Stimulated activated memory B cell treated with anti-CD40 and anti-IgM and Interleukin-4, amounts not matched to agents 10 μg/mL and 1 μg/mL and 100 μg/mL, for 72 hours (primary cell): ENCODE data around the gene PROX2.

Source experiments
- ATAC-seq: fragments of 150-1000 bp; cut with Tn5 transposase; 2 replicates; pipeline ENCODE4 v1.10.0; 2021
- H3K27ac Mint-ChIP-seq: one replicate; pipeline ENCODE4 v1.8.0; 2022; ENCODE audit warnings: mild to moderate bottlenecking, mixed read lengths
- H3K27me3 Mint-ChIP-seq: one replicate; pipeline ENCODE4 v1.8.0; 2022; ENCODE audit warnings: mixed read lengths
- H3K36me3 Mint-ChIP-seq: one replicate; pipeline ENCODE4 v1.8.0; 2022; ENCODE audit warnings: mixed read lengths
- H3K4me1 Mint-ChIP-seq: one replicate; pipeline ENCODE4 v1.8.0; 2022; ENCODE audit warnings: mixed read lengths
- H3K4me3 Mint-ChIP-seq: one replicate; pipeline ENCODE4 v1.8.0; 2022; ENCODE audit warnings: mild to moderate bottlenecking, moderate library complexity, mixed read lengths
- H3K9me3 Mint-ChIP-seq: one replicate; pipeline ENCODE4 v1.8.0; 2022; ENCODE audit warnings: mixed read lengths

PROX2 gene

DNA sequence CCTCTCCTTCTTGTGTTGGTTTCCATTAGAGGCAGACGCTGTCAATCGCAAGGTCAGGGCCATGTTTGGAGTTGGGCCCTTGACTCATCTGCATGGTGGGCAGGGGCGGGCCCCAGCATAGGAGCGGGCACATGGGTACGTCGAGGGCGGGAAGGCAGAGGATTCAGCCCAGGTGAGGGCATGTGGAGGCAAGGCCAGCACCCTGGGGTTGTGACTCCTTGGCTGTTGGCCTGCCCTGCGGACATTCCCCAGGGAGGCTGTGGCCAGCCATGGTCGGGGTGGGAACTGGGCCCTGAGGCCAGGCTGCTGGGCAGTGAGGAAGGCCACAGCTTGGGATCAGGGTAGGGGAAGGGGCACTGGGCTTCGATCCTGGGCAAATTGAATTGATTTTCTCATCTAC, 36.9 kb upstream of the PROX2 start:
- no peak overlapping the region for H3K4me3 Mint-ChIP-seq
- H3K9me3 Mint-ChIP-seq, result no peaks in the 10 kb centered on the region
- ATAC-seq, result no peak
- peaks cover under 1% of the 10 kb centered on the region for H3K4me1 Mint-ChIP-seq
- H3K36me3 Mint-ChIP-seq, result no peaks in the 10 kb centered on the region
- H3K27ac Mint-ChIP-seq, result no peak overlapping the region
- H3K27me3 Mint-ChIP-seq, result no peaks in the 10 kb centered on the region

DNA sequence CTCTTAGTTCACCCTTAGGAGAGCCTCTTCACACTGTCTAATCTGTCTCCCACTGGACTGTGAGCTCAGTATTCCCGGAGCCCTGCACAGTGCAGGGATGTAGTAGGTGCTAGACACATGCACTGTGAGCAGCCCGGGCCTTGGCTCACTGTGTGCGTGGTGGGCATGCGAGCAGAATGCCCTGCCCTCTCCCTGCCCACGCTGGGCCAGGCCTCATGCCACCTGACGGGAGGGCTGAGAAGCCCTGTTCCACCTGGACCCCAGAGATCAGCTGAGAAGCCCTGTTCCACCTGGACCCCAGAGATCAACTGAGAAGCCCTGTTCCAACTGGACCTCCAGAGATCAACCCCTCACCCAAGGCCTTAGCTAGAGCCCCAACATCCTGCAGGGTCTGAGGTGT, 36.2 kb upstream of the PROX2 start:
- Mint-ChIP-seq H3K4me3 (no peak overlapping the region), H3K4me1 (peaks cover 8% of the 10 kb centered on the region), H3K9me3 (no peaks in the 10 kb centered on the region), H3K27ac (no peak overlapping the region), H3K36me3 (peaks cover 3% of the 10 kb centered on the region), H3K27me3 (no peaks in the 10 kb centered on the region)
- no peak for ATAC-seq

DNA sequence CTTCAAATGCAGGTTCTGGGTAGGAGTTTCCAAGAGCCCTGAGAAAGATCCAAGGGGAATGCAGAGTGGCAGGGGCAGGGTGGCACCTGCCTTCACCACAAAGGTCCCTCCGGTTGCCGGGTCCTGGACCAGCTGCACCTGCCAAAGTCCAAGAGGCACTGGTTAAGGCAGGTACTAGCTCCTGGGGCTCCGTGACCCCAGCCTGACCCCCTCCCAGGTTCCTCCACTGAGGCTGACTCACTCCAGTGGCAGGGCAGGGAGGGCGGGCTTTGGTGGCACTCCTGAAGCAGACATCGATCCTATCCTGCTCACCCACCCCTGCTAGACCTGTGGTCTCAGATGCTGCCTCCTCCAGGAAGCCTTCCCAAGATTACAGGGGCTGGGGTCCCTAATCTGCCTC, 35.8 kb upstream of the PROX2 start:
- no peak overlapping the region for H3K27ac Mint-ChIP-seq
- H3K4me3 Mint-ChIP-seq, result no peak overlapping the region
- H3K36me3 Mint-ChIP-seq, result peaks cover 6% of the 10 kb centered on the region
- ATAC-seq, result no peak
- peaks cover 11% of the 10 kb centered on the region for H3K4me1 Mint-ChIP-seq
- H3K27me3 Mint-ChIP-seq, result no peaks in the 10 kb centered on the region
- no peaks in the 10 kb centered on the region for H3K9me3 Mint-ChIP-seq

DNA sequence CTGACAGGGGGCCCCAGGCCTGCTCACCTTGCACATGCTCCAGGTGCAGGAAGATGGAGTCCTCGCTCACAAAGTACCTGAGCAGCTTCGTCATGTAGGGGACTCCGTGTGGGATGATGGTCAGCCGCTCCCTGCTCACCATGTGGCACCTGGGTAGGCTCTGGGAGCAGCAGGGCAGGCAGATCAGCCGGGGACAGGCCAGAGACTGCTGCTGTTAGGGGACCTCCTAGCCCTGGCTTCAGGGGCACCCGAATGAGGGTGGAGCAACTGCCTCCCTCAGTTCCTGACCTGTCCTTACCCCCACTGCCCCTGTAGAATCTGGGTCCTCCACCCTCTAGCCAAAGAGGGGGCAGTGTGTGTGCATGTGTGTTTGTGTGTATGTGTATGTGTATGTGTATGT, 35.3 kb upstream of the PROX2 start:
- no peak for ATAC-seq
- no peak overlapping the region for H3K27ac Mint-ChIP-seq
- H3K27me3 Mint-ChIP-seq, result no peaks in the 10 kb centered on the region
- no peaks in the 10 kb centered on the region for H3K9me3 Mint-ChIP-seq
- peaks cover 6% of the 10 kb centered on the region for H3K36me3 Mint-ChIP-seq
- no peak overlapping the region for H3K4me3 Mint-ChIP-seq
- H3K4me1 Mint-ChIP-seq, result peaks cover 11% of the 10 kb centered on the region

DNA sequence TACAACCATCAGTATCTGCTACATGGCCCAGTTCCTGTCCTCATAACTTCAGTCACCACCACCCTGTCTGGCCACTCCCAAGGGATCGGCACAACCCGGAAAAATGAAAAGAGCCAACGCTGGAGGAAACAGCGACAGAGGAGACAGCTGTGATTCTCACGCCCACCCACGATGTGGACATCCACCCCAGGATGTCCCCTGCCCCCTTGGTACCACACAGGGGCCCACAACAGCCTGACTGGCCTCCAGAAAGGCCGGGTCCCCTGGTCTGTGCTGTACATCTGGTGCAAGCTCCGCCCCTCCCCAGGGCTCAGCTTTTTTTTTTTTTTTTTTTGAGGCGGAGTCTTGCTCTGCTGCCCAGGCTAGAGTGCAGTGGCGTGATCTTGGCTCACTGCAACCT, 34.6 kb upstream of the PROX2 start:
- peaks cover 17% of the 10 kb centered on the region for H3K4me1 Mint-ChIP-seq
- H3K9me3 Mint-ChIP-seq, result no peaks in the 10 kb centered on the region
- peaks cover 6% of the 10 kb centered on the region for H3K36me3 Mint-ChIP-seq
- no peak overlapping the region for H3K4me3 Mint-ChIP-seq
- ATAC-seq, result no peak
- no peak overlapping the region for H3K27ac Mint-ChIP-seq
- H3K27me3 Mint-ChIP-seq, result no peaks in the 10 kb centered on the region

DNA sequence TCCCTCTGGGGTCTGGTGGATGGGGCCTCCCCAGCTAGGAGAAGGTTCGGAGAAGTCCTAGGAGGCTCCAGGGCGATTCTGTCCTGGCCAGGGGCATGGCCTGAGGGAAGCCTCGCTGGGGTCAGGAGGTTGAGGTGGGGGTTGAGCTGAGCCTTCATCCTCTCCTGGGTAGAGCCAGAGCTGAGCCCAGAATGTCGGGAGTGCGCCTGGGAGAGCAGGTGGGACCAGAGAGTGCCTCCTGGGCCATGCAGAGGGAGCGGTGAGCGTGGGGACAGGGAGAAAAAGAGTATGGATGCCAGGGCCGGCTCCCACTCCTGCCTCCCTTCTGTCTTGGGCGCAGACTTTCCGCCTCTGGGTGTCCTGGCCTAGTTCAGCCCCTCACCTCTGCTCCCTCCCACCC, 34.0 kb upstream of the PROX2 start:
- Mint-ChIP-seq H3K36me3 (peaks cover 6% of the 10 kb centered on the region), H3K9me3 (no peaks in the 10 kb centered on the region), H3K4me3 (no peak overlapping the region), H3K4me1 (peaks cover 23% of the 10 kb centered on the region), H3K27me3 (no peaks in the 10 kb centered on the region), H3K27ac (no peak overlapping the region)
- no peak for ATAC-seq

DNA sequence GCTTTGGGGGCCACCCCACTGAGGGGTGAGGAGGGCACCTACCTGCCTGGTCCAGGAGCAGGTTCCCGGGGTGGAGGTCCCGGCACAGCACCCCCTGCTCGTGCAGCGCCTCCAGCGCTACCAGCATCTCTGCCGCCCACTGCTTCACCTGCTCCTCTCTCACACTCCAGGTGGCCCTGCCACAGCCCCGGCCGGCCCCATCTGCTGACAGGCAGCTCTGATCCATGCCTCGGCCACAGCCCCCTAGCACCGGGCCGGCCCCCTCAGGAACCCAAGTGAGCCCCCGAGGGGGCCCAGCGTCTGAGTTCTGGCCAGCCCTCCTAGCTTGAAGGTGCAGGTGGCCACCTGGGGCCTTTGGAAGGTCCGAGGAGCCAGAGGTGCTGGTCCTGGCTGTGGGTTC, 33.6 kb upstream of the PROX2 start:
- Mint-ChIP-seq H3K4me1 (peaks cover 28% of the 10 kb centered on the region), H3K27me3 (no peaks in the 10 kb centered on the region), H3K4me3 (no peak overlapping the region), H3K36me3 (peaks cover 11% of the 10 kb centered on the region), H3K27ac (no peak overlapping the region), H3K9me3 (no peaks in the 10 kb centered on the region)
- ATAC-seq, result no peak

DNA sequence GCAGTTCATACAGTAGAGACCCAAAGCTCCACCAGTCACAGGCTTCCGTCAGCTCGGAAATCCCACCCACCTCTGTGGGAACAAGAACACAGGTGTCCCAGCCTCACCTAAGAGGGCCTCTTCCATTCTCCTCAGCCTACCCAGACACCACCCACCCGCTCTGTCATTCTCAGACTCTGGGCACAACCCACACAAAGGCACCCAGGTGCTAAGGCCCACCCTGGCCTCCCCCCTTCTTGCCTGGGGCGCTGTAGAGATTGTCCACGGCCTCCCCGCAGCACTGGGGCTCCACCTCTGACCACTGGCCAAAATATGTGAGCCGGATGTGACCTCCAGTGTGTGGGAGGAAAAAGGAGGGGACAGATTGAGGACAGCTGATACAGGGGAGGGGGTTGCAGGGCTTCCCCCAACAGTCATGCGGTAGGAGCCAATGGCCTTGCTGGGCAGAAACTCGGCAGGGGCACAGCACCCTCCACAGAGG, 33.0 kb upstream of the PROX2 start:
- Mint-ChIP-seq H3K4me1 (peaks cover 34% of the 10 kb centered on the region), H3K36me3 (peaks cover 15% of the 10 kb centered on the region), H3K9me3 (no peaks in the 10 kb centered on the region), H3K27ac (no peak overlapping the region), H3K4me3 (no peak overlapping the region), H3K27me3 (no peaks in the 10 kb centered on the region)
- ATAC-seq, result no peak

DNA sequence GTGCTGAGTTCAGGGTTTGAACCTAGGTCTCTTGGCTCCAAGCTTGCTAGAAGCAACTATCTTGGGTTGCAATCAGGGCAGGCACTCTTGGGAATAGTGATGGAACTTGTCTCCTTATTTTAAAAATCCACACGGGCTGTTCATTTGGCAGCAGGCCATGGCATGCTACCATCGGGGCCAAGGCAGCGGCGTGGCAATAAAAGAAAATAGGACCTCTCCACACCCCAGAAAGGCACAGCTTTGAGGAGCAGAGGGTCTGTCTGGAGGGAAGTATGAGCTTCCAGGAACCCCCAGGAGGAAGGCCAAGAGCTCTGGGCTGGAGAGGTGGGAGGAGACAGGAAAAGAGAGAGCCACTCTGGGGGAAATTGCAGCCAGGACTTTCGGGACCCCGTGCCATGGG, 31.8 kb upstream of the PROX2 start:
- H3K9me3 Mint-ChIP-seq, result no peaks in the 10 kb centered on the region
- peak overlapping the region; percentile 76 for H3K27ac Mint-ChIP-seq
- H3K27me3 Mint-ChIP-seq, result no peaks in the 10 kb centered on the region
- no peak for ATAC-seq
- H3K4me3 Mint-ChIP-seq, result no peak overlapping the region
- H3K4me1 Mint-ChIP-seq, result peaks cover 44% of the 10 kb centered on the region
- H3K36me3 Mint-ChIP-seq, result peaks cover 23% of the 10 kb centered on the region

DNA sequence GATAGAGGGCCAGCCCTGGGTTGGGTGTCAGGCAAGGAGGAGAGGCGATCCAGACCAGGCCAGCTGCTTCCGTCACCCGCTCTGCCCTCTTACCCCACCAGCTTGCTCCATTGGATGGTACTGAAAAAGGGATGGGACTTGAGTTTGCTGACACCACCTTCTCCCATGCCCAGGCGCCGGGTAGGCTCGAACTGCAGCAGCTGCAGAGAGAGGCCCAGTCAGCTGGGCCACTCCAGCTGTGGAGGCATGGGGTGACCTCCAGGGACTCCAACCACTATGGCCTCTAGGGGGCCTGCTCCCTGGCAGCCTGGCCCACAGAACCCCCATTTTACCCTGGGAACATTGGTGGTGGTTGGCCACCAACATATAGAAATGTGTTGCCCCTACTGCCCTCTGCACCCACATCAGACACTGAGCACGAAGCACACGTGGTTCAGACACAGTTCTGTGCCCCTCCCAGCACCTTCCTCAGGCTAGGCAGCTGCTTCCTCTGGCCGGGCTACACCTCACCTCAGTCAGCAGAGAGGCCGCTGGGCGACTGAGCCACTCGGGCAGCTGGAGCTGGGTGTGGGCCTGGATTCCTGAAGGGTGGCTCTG, 31.1 kb upstream of the PROX2 start:
- ATAC-seq, result peak; percentile 42
- H3K4me3 Mint-ChIP-seq, result no peak overlapping the region
- peak overlapping the region; percentile 76 for H3K27ac Mint-ChIP-seq
- H3K27me3 Mint-ChIP-seq, result no peaks in the 10 kb centered on the region
- H3K9me3 Mint-ChIP-seq, result no peaks in the 10 kb centered on the region
- peaks cover 28% of the 10 kb centered on the region for H3K36me3 Mint-ChIP-seq
- H3K4me1 Mint-ChIP-seq, result peaks cover 51% of the 10 kb centered on the region

DNA sequence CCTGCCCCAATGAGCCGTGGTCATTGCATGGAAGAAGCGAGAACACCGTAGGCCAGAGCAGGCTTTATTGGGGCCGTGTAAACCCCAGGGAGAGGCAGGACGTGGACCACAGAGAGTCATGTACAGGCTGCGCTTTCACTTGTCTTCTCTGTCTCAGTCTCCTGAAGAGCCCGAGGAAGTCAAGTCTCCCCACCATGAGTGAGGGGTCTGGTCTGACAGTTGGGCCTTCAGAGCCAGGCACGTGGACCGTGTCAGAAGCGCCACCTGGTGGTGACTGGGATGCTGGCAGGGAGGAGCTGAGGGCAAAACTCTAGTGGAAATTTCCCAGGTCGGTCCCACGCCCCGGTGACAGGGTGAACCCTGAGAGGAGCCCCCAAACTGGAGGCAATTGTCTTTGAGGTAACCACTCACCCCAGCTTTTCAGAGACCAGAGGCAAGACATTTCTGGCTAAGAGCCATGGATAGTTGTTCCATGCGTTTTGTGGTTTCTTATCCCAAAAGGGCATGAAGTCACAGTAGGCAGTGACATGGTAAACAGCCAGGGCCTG, 29.7 kb upstream of the PROX2 start:
- Mint-ChIP-seq H3K4me1 (peaks cover 51% of the 10 kb centered on the region), H3K27me3 (no peaks in the 10 kb centered on the region), H3K4me3 (no peak overlapping the region), H3K36me3 (peaks cover 28% of the 10 kb centered on the region), H3K27ac (peak overlapping the region; percentile 13), H3K9me3 (no peaks in the 10 kb centered on the region)
- peak; percentile 55 for ATAC-seq

DNA sequence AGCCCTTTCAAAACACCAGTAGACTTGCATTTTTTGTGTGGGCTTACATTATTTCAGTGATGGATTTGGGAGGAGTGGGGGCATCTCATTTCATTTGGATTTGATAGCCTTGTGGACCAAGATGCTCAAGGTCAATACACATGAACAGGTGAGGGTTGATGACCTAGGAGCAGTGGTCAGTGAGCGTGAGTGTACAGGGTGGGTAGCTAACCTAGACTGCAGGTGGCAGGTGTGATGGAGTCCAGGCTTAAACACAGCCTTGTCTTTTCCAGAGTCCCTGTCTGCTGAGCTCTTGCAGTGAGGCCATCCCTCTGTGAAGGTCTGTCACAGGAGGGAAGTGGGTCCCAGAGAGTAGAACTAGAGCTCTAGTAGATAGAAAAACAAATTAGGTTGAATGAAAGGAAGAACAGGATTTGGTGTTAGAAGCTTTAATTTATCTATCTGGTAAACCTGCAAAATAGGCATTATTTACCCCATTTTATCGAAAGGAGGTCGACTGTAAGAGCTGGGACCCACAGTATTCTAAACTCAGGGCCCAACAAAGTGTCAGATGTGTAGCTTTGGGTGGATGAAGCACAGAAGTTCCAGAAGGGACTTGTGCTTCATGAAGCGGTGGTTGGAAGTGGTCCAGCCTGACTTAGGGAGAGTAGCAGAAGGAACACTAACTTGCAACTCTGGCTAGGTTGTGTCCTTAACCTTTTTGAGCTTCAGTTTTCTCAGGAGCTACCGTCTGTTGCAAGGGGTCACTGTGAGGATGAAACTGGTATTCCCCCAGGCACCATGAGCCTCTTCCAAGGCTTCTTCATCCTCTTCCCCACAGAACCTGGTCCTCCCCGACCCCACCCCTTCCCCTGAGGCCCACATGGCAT, 28.9 kb upstream of the PROX2 start:
- H3K4me1 Mint-ChIP-seq, result peaks cover 51% of the 10 kb centered on the region
- H3K9me3 Mint-ChIP-seq, result no peaks in the 10 kb centered on the region
- H3K27ac Mint-ChIP-seq, result peak overlapping the region; percentile 13
- peaks cover 34% of the 10 kb centered on the region for H3K36me3 Mint-ChIP-seq
- H3K27me3 Mint-ChIP-seq, result no peaks in the 10 kb centered on the region
- ATAC-seq, result no peak
- H3K4me3 Mint-ChIP-seq, result no peak overlapping the region

DNA sequence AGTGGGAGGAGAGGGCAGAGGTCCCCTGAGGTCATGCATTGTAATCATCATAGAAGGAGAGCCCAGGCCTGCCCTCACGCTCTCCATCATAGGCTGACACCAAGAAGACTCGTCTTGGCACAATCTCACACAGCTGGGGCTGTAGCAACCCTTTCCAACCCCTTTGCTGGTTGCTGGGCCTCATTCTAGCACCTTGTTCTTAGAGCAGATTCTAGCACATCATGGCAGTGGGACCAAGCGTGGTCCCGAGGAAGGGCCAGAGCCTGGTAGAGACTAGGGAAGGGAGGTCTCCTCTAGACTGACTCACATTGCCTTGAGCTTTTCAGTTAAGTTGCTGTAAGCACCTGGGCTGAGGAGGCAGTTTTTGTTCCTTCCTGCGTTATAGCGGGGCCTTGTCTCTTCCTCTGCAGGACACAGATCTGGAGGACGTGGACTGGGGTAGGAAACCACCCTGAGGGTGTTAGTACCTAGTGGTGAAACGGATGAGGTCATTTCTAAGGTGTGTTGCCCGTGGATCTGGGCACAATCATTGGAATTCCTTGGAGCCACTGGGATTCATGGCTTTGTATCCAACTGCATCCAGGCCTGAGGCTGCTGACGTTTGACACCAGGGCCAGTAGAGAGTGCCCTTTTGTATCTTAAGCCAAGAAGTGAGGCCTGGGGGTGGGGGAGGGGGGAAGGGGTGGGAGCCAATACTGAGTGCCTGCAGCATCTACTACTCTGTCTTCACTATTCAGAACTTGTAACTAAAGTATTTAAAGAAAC, 27.2 kb upstream of the PROX2 start:
- no peak for ATAC-seq
- H3K27ac Mint-ChIP-seq, result peak overlapping the region; percentile 70
- H3K27me3 Mint-ChIP-seq, result no peaks in the 10 kb centered on the region
- peaks cover 51% of the 10 kb centered on the region for H3K4me1 Mint-ChIP-seq
- no peaks in the 10 kb centered on the region for H3K9me3 Mint-ChIP-seq
- H3K4me3 Mint-ChIP-seq, result no peak overlapping the region
- H3K36me3 Mint-ChIP-seq, result peaks cover 49% of the 10 kb centered on the region

DNA sequence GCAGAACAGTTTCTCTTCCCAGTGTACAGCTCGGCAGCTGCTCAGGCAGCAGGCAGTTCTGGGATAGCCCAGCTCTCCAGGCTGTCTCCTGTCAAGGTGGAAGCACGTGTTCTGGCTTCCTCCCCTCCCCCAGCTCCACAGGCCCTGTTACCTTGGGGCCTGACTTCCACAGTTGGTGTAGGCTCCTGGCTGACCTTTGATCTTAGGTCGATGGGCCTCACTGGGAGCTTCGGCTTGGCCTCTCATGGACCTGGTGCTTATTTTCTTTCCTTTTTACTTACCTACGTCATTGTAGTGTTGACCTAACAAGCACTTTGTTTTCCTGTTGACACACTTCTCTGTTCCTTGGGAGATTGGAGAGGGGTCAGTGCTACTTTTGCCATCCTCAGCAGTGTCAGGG, 22.7 kb upstream of the PROX2 start:
- H3K27ac Mint-ChIP-seq, result no peak overlapping the region
- no peak overlapping the region for H3K4me3 Mint-ChIP-seq
- no peaks in the 10 kb centered on the region for H3K9me3 Mint-ChIP-seq
- ATAC-seq, result no peak
- peaks cover 66% of the 10 kb centered on the region for H3K36me3 Mint-ChIP-seq
- H3K4me1 Mint-ChIP-seq, result peaks cover 36% of the 10 kb centered on the region
- no peaks in the 10 kb centered on the region for H3K27me3 Mint-ChIP-seq

DNA sequence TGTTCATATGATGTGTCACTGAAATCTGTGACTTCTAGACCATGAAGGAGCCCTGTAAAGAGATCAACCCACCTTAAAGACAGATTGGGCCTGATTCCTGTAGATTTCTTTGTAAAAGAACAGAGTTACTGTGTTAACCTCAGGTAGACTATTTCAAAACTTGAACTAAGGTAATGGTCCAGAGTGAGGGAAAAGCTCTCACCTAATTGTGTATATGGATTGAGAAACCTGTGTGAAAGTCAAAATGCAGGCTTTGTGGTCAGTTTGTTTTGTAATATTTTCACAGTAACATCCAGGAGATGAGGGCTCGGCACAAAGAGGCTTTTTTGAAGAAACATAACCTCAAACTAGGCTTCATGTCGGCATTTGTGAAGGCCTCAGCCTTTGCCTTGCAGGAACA, 22.1 kb upstream of the PROX2 start:
- Mint-ChIP-seq H3K9me3 (no peaks in the 10 kb centered on the region), H3K4me1 (peaks cover 37% of the 10 kb centered on the region), H3K4me3 (no peak overlapping the region), H3K27ac (no peak overlapping the region), H3K36me3 (peaks cover 65% of the 10 kb centered on the region), H3K27me3 (no peaks in the 10 kb centered on the region)
- no peak for ATAC-seq
